ENCODE results near the gene RLBP1.

Gene RLBP1

GRCh38 chr15:89177633-89178306 lies 43.6 kb downstream of the RLBP1 start:
- peak; percentile 68 for DNase-seq (ENCODE audit: low spot score)

- DNase-seq (ENCODE audit: low spot score): no peak
Observed at GRCh38 chr15:89177116-89177515, 44.3 kb downstream of the RLBP1 start.

- DNase-seq (ENCODE audit: low spot score): no peak
Observed at GRCh38 chr15:89175617-89176191, 45.7 kb downstream of the RLBP1 start.

GRCh38 chr15:89174476-89174875 lies 46.9 kb downstream of the RLBP1 start:
- no peak for DNase-seq (ENCODE audit: low spot score)

GRCh38 chr15:89172921-89173320 lies 48.5 kb downstream of the RLBP1 start:
- no peak for DNase-seq (ENCODE audit: low spot score)

GRCh38 chr15:89171136-89172072 lies 50.0 kb downstream of the RLBP1 start:
- DNase-seq (ENCODE audit: low spot score): peak; percentile 48

- DNase-seq (ENCODE audit: low spot score): no peak
Observed at GRCh38 chr15:89170364-89170763, 51.0 kb downstream of the RLBP1 start.

GRCh38 chr15:89168316-89168833 lies 53.0 kb downstream of the RLBP1 start:
- no peak for DNase-seq (ENCODE audit: low spot score)

GRCh38 chr15:89167267-89168176 lies 53.9 kb downstream of the RLBP1 start:
- DNase-seq (ENCODE audit: low spot score): peak; percentile 15

- peak; percentile 23 for DNase-seq (ENCODE audit: low spot score)
Observed at GRCh38 chr15:89165677-89166076, 55.7 kb downstream of the RLBP1 start.

GRCh38 chr15:89164712-89165211 lies 56.6 kb downstream of the RLBP1 start:
- no peak for DNase-seq (ENCODE audit: low spot score)

GRCh38 chr15:89163271-89164055 lies 57.9 kb downstream of the RLBP1 start:
- no peak for DNase-seq (ENCODE audit: low spot score)

- no peak for DNase-seq (ENCODE audit: low spot score)
Observed at GRCh38 chr15:89161666-89162065, 59.7 kb downstream of the RLBP1 start.
